ENCODE data around the gene PML.
A peak's percentile ranks its signal among the peaks of the same experiment; 100 is the strongest.

PML gene

GRCh38 chr15:73986055-73986775, 8.3 kb upstream of the PML start:
- DNase-seq: no peak

GRCh38 chr15:73986776-73987056, 7.8 kb upstream of the PML start:
- DNase-seq: no peak

DNA sequence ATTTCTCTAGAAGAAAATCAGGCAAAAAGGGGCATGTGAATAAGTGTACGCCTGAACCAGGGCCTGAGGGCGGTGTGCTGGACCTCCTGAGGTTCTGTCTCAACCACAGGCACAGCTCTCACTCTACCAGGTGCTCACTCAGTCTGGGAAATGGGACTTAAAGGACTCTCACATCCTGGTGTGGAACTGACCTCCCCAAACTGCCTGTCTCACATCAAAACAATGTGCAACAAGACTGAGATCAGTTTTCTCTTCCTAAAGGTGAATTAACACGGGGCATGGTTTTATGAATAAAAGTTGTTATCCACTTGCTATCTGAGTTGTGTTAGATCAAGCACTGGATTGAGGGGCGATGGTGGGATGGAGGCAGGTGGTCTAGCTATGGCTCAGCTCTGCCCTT, 7.3 kb upstream of the PML start:
- DNase-seq: no peak

GRCh38 chr15:73987681-73988444, 6.7 kb upstream of the PML start:
- DNase-seq: no peak

- DNase-seq: no peak
These were observed 6.0 kb upstream of the PML start for GRCh38 chr15:73988445-73988969.

DNA sequence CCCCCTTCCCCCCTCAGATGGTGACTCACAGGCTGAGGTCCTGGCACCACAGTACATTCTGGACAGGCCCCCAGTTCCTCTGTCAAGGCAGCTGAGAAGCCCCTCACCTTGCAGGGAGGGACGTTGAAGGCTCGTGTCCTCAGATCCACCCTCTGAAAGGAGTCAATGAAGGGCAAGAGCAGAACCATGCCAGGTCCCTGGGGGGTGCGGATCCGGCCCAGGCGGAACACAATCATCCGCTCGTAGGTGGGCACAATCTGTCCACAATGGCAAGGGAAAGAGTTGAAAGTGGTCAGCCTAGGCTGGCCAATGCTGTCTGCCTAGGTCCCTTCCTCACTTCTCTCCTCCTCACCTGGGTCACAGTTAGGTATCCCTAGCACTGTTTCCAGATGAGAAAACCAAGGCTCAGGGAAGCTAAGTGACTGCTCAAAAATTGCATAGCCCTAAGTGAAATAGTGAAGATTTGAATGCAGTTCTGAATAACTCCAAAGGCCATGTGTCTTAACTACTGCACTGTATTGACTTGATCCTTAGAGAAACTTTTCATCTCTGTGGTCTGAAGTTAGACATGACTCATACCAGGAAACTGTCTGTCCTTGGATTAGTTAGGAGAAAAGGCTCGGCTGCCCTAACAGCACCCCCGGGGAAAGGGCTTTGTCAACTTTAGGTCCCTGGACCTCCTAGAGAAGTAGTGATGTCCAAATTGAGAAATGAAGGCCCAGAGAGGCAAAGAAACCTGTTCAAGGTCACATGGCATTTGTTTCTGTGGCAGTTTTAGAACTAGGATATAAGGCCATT, 5.3 kb upstream of the PML start:
- peak; percentile 37 to 74 for DNase-seq

- DNase-seq: no peak
These were observed 4.1 kb upstream of the PML start for GRCh38 chr15:73990250-73991005.

GRCh38 chr15:73991260-73991659, 3.3 kb upstream of the PML start:
- no peak for DNase-seq

- DNase-seq: peak; percentile 92
These were observed 2.6 kb upstream of the PML start, which contains the start of gene STOML1 for GRCh38 chr15:73991726-73992593. STOML1 (minus strand) TSS chr15:73992295; CDS start chr15:73992223, 72 bp downstream.

DNA sequence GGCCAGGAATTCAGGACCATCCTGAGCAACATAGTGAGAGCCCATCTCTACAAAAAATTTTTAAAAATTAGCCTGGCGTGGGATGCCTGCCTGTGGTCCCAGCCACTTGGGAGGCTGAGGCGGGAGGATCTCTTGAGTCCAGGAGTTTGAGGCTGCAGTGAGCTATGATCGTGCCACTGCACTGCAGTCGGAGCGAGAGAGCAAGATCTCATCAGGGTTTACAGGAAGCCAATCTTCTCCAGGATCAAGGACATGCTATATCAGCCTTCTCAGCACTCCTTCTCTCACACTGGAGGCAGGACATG, 2.0 kb upstream of the PML start:
- DNase-seq: no peak

GRCh38 chr15:73993211-73993994, 1.1 kb upstream of the PML start:
- DNase-seq: no peak

GRCh38 chr15:73994912-73995622, 551 bp downstream of the PML start:
- peak in 1 of 2 experiments; percentile 40 for DNase-seq

- no peak for DNase-seq
These were observed 1.8 kb downstream of the PML start for GRCh38 chr15:73996267-73996666.

- DNase-seq: peak; percentile 31 to 76
These were observed 2.4 kb downstream of the PML start for GRCh38 chr15:73996939-73997338.

DNA sequence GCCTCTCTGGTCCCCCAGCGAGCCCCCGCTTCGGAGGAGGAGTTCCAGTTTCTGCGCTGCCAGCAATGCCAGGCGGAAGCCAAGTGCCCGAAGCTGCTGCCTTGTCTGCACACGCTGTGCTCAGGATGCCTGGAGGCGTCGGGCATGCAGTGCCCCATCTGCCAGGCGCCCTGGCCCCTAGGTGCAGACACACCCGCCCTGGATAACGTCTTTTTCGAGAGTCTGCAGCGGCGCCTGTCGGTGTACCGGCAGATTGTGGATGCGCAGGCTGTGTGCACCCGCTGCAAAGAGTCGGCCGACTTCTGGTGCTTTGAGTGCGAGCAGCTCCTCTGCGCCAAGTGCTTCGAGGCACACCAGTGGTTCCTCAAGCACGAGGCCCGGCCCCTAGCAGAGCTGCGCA, 3.5 kb downstream of the PML start:
- no peak for DNase-seq

DNA sequence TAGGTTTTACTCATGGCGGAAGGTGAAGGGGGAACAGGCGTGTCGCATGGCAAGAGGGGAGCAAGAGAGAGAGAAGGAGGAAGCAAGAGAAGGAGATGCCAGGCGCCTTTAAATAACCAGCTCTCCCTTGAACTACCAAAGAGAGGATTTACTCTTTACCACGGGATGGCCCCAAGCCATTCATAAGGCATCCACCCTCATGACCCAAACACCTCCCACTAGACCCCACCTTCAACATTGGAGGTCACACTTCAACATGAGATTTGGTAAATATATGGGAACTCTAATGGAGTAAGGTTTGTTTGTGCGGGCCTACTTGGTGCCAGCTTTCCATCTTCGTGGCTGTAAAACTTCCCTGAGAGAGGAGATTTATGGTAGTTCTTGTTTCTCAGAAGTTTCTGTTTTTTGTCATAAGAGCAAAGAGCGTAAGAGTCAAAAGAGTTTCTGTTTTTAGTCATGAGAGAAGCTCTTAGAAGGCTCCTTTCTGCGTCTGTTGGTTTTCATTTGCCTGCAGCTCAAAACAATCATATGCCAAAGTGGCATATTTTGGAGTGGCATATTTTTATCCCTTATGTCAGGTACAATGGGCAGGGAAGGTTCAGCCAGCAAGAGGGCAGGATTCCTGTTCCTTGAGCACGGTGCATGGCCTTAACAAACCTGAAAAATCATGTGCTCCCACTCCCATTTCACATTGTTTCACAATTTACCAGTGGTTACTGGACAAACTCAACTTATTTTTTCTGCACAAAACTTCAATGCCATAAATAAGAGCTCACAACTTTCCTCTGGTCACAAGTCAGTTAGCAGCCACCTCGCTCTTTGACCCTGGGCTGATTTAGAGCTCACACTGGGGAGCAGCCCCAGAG, 12.5 kb downstream of the PML start:
- DNase-seq: no peak

DNA sequence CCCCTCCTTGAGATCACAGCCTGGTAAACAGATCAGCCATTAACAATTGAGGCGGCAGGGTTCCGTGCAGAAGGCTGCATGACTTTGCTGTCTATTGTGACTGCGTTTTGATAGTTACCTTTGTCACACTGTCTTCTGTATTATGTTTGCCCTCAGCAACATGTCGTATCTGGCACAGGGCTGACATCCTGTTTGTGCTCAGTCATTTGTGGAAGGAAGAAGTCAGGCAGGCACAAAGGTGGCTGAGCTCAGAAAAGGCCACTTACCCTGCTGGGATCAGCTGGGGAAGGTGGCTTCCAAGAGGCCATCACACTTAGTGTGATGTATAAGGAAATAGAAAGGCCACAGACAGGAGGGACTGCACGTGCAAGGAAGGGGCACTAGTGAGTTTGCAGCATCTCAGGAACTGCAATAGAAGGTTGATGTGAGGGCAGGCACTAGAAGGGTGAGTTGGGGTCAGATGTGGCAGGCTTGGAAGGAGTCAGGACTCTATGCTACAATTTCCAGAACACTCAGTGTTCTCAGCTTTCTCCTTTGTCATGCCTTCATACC, 13.4 kb downstream of the PML start:
- no peak for DNase-seq

DNA sequence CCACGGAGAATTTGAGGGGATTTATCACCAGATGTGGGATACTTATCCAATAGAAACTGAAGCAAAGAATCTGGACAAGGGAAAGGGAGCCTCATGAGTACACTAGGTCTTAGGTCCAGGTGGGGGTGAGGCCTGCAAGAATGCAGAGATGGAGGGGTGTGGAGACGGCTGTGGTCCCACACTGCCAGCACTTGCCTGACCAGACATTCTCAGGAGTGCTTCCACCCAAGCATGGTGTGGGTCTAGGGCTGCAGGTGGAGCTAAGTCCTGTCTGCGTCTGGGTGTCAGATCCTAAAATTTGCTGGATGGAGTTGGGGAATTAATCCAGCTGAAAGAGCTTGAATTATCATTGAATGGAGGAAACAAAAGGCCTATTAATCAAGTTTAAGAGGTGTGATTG, 14.4 kb downstream of the PML start:
- DNase-seq: no peak

- DNase-seq: no peak
These were observed 16.5 kb downstream of the PML start for GRCh38 chr15:74010929-74011540.

Data from SW 1271 (cell line).